ENCODE results near the gene SACS. TPM values are rescaled to one million over a fixed set of nuclear protein-coding genes. Genes with fewer than 3 reads are reported as not detected.

Gene SACS
- total and polyA plus RNA-seq, 5 donors from 2014 or later = 5.2 to 23.4 (median 6.8) TPM

GRCh38 chr13:23450340-23451046 is 17.0 kb upstream of the SACS start:
- ATAC-seq (ENCODE audit: low read depth in 2 of 2) (no peak), DNase-seq (no peak)
- H3K9me3 ChIP-seq (ENCODE audit: control insufficient read depth in 2 of 2, low read length in 2 of 2) = no peaks in the 10 kb centered on the region
- Mint-ChIP-seq H3K4me3 (no peak overlapping the region), H3K27me3 (peaks cover 9% of the 10 kb centered on the region), H3K9me3 (peaks cover 0 to 2% (median 0%) of the 10 kb centered on the region in 7 donors), H3K4me1 (peaks cover 0 to 2% (median 0%) of the 10 kb centered on the region in 4 donors), H3K27ac (no peak overlapping the region), H3K36me3 (no peaks in the 10 kb centered on the region)
- no peaks in the 10 kb centered on the region for H3K4me1 ChIP-seq (ENCODE audit: control insufficient read depth, insufficient read depth, low read length, poor library complexity, severe bottlenecking)
- no peak overlapping the region for H3K27ac ChIP-seq (ENCODE audit: insufficient read depth, low read length, poor library complexity, severe bottlenecking)
- H3K4me3 ChIP-seq (ENCODE audit: low read depth, low read length) = no peak overlapping the region
- H3K27me3 ChIP-seq (ENCODE audit: control insufficient read depth, insufficient read depth, low read length) = no peaks in the 10 kb centered on the region
- no peaks in the 10 kb centered on the region for H3K36me3 ChIP-seq (ENCODE audit: control insufficient read depth, insufficient read depth, low read length)

DNA sequence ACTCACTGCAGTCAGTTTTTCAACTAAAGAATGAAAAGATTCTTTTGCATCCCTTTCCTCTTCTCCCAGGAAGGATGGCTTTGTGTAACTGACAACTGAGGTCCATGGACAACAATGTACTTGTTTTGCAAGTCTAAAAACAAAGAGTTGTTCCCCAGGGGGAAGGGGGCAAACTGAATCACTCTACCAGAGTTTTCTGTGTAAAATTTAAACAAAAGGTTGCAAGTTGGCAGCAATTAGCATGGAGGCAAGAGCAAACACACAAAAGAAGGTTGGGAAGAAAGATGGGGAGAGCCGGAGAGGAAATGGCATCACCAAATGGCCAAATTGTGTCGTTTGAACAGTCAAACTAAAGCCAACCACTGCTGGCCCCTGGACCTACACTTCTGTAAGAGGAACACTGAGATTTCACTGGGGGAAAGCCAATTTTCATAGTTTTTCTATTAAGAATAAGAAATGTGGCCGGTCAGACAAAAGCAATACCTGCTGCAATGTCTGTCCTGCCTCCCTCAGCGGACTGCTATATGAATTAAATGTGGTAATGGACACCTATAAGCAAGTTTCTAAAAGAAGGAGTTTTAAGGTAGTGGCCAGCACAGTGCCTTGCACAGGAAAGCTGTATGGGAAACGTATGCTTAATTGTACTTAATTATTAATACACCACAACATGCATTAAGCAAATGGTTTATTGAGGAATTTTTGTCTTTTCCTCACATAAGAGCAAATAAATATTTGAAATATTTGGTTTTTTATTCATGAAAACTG is 16.1 kb upstream of the SACS start:
- DNase-seq = no peak
- H3K36me3 ChIP-seq (ENCODE audit: control insufficient read depth, insufficient read depth, low read length) = no peaks in the 10 kb centered on the region
- H3K27ac Mint-ChIP-seq = peak overlapping the region in 1 of 3 donors; percentile 76
- H3K9me3 Mint-ChIP-seq = peaks cover 0 to 2% (median 0%) of the 10 kb centered on the region in 7 donors
- H3K27ac ChIP-seq (ENCODE audit: insufficient read depth, low read length, poor library complexity, severe bottlenecking) = no peak overlapping the region
- H3K4me3 Mint-ChIP-seq = no peak overlapping the region
- H3K27me3 ChIP-seq (ENCODE audit: control insufficient read depth, insufficient read depth, low read length) = no peaks in the 10 kb centered on the region
- no peak for ATAC-seq (ENCODE audit: low read depth in 2 of 2)
- H3K4me3 ChIP-seq (ENCODE audit: low read depth, low read length) = no peak overlapping the region
- H3K4me1 Mint-ChIP-seq = peaks cover 0 to 2% (median 0%) of the 10 kb centered on the region in 4 donors
- H3K4me1 ChIP-seq (ENCODE audit: control insufficient read depth, insufficient read depth, low read length, poor library complexity, severe bottlenecking) = no peaks in the 10 kb centered on the region
- no peaks in the 10 kb centered on the region for H3K36me3 Mint-ChIP-seq
- no peaks in the 10 kb centered on the region for H3K9me3 ChIP-seq (ENCODE audit: control insufficient read depth in 2 of 2, low read length in 2 of 2)
- peaks cover 9% of the 10 kb centered on the region for H3K27me3 Mint-ChIP-seq

- Histone ChIP-seq H3K27ac (ENCODE audit: insufficient read depth, low read length, poor library complexity, severe bottlenecking) (no peak overlapping the region), H3K27me3 (ENCODE audit: control insufficient read depth, insufficient read depth, low read length) (no peaks in the 10 kb centered on the region), H3K4me3 (ENCODE audit: low read depth, low read length) (no peak overlapping the region), H3K9me3 (ENCODE audit: control insufficient read depth in 2 of 2, low read length in 2 of 2) (no peaks in the 10 kb centered on the region), H3K36me3 (ENCODE audit: control insufficient read depth, insufficient read depth, low read length) (no peaks in the 10 kb centered on the region), H3K4me1 (ENCODE audit: control insufficient read depth, insufficient read depth, low read length, poor library complexity, severe bottlenecking) (no peaks in the 10 kb centered on the region)
- H3K27me3 Mint-ChIP-seq = peaks cover 9% of the 10 kb centered on the region
- no peaks in the 10 kb centered on the region for H3K36me3 Mint-ChIP-seq
- H3K27ac Mint-ChIP-seq = no peak overlapping the region
- DNase-seq (no peak), ATAC-seq (ENCODE audit: low read depth in 2 of 2) (no peak)
- no peak overlapping the region for H3K4me3 Mint-ChIP-seq
- no peaks in the 10 kb centered on the region for H3K9me3 Mint-ChIP-seq
- H3K4me1 Mint-ChIP-seq = peaks cover 0 to 2% (median 0%) of the 10 kb centered on the region in 4 donors
Measured at GRCh38 chr13:23447927-23448326, 14.4 kb upstream of the SACS start.

- Mint-ChIP-seq H3K4me3 (no peak overlapping the region), H3K9me3 (no peaks in the 10 kb centered on the region), H3K27me3 (peaks cover under 1% of the 10 kb centered on the region), H3K36me3 (no peaks in the 10 kb centered on the region), H3K27ac (no peak overlapping the region), H3K4me1 (peaks cover 0 to 2% (median 0%) of the 10 kb centered on the region in 4 donors)
- no peak overlapping the region for H3K27ac ChIP-seq (ENCODE audit: insufficient read depth, low read length, poor library complexity, severe bottlenecking)
- no peaks in the 10 kb centered on the region for H3K9me3 ChIP-seq (ENCODE audit: control insufficient read depth in 2 of 2, low read length in 2 of 2)
- H3K4me1 ChIP-seq (ENCODE audit: control insufficient read depth, insufficient read depth, low read length, poor library complexity, severe bottlenecking) = no peaks in the 10 kb centered on the region
- no peaks in the 10 kb centered on the region for H3K36me3 ChIP-seq (ENCODE audit: control insufficient read depth, insufficient read depth, low read length)
- ATAC-seq (ENCODE audit: low read depth in 2 of 2) (no peak), DNase-seq (no peak)
- no peaks in the 10 kb centered on the region for H3K27me3 ChIP-seq (ENCODE audit: control insufficient read depth, insufficient read depth, low read length)
- no peak overlapping the region for H3K4me3 ChIP-seq (ENCODE audit: low read depth, low read length)
Measured at GRCh38 chr13:23445794-23446193, 12.3 kb upstream of the SACS start.

- Mint-ChIP-seq H3K9me3 (no peaks in the 10 kb centered on the region), H3K27ac (no peak overlapping the region), H3K4me3 (no peak overlapping the region), H3K4me1 (no peaks in the 10 kb centered on the region), H3K27me3 (peaks cover 5% of the 10 kb centered on the region), H3K36me3 (no peaks in the 10 kb centered on the region)
- ATAC-seq (ENCODE audit: low read depth in 2 of 2) = no peak
- H3K27me3 ChIP-seq (ENCODE audit: control insufficient read depth, insufficient read depth, low read length) = no peaks in the 10 kb centered on the region
- no peaks in the 10 kb centered on the region for H3K4me1 ChIP-seq (ENCODE audit: control insufficient read depth, insufficient read depth, low read length, poor library complexity, severe bottlenecking)
- H3K4me3 ChIP-seq (ENCODE audit: low read depth, low read length) = no peak overlapping the region
- no peak overlapping the region for H3K27ac ChIP-seq (ENCODE audit: insufficient read depth, low read length, poor library complexity, severe bottlenecking)
- no peaks in the 10 kb centered on the region for H3K36me3 ChIP-seq (ENCODE audit: control insufficient read depth, insufficient read depth, low read length)
- no peaks in the 10 kb centered on the region for H3K9me3 ChIP-seq (ENCODE audit: control insufficient read depth in 2 of 2, low read length in 2 of 2)
- no peak for DNase-seq
Measured at GRCh38 chr13:23443878-23444277, 10.4 kb upstream of the SACS start.

DNA sequence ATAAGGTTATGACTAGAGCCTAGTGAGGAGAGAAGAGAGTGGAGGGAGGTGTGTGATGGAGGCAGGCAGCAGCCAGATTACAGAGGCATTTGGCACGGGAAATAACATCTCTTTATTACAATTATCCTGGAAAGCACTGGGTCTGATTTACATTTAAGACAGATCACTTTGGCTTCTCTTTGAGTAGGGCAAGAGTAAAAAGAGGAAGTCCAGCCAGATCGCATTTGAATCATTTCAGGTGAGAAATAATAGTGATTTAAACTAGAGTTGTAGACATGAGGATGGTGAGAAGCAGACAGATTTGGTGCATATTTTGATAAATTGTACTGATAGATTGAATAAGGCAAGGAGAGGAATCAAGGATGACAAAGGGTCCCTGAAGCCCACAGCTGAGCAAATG is 9.6 kb upstream of the SACS start:
- no peaks in the 10 kb centered on the region for H3K36me3 ChIP-seq (ENCODE audit: control insufficient read depth, insufficient read depth, low read length)
- H3K27me3 ChIP-seq (ENCODE audit: control insufficient read depth, insufficient read depth, low read length) = no peaks in the 10 kb centered on the region
- Mint-ChIP-seq H3K4me3 (no peak overlapping the region), H3K4me1 (no peaks in the 10 kb centered on the region), H3K27ac (no peak overlapping the region), H3K36me3 (no peaks in the 10 kb centered on the region), H3K9me3 (peaks cover 0 to 1% (median 0%) of the 10 kb centered on the region in 7 donors), H3K27me3 (peaks cover 9% of the 10 kb centered on the region)
- no peaks in the 10 kb centered on the region for H3K4me1 ChIP-seq (ENCODE audit: control insufficient read depth, insufficient read depth, low read length, poor library complexity, severe bottlenecking)
- H3K9me3 ChIP-seq (ENCODE audit: control insufficient read depth in 2 of 2, low read length in 2 of 2) = no peaks in the 10 kb centered on the region
- no peak for DNase-seq
- no peak overlapping the region for H3K4me3 ChIP-seq (ENCODE audit: low read depth, low read length)
- ATAC-seq (ENCODE audit: low read depth in 2 of 2) = peak in 1 of 2 donors; percentile 24
- no peak overlapping the region for H3K27ac ChIP-seq (ENCODE audit: insufficient read depth, low read length, poor library complexity, severe bottlenecking)

- Mint-ChIP-seq H3K4me3 (no peak overlapping the region), H3K9me3 (peaks cover 0 to 1% (median 0%) of the 10 kb centered on the region in 7 donors), H3K36me3 (no peaks in the 10 kb centered on the region), H3K27ac (no peak overlapping the region), H3K27me3 (peaks cover 16% of the 10 kb centered on the region), H3K4me1 (no peaks in the 10 kb centered on the region)
- DNase-seq (no peak), ATAC-seq (ENCODE audit: low read depth in 2 of 2) (no peak)
- peaks cover 3% of the 10 kb centered on the region for H3K27me3 ChIP-seq (ENCODE audit: control insufficient read depth, insufficient read depth, low read length)
- no peaks in the 10 kb centered on the region for H3K4me1 ChIP-seq (ENCODE audit: control insufficient read depth, insufficient read depth, low read length, poor library complexity, severe bottlenecking)
- no peaks in the 10 kb centered on the region for H3K36me3 ChIP-seq (ENCODE audit: control insufficient read depth, insufficient read depth, low read length)
- no peak overlapping the region for H3K4me3 ChIP-seq (ENCODE audit: low read depth, low read length)
- no peaks in the 10 kb centered on the region for H3K9me3 ChIP-seq (ENCODE audit: control insufficient read depth in 2 of 2, low read length in 2 of 2)
- no peak overlapping the region for H3K27ac ChIP-seq (ENCODE audit: insufficient read depth, low read length, poor library complexity, severe bottlenecking)
Measured at GRCh38 chr13:23440821-23441618, 7.5 kb upstream of the SACS start.
